HK-2 (cell line): ENCODE data around the gene PLSCR3.

Source experiments
- DNase-seq: peaks from one replicate; pipeline ENCODE4 v3.0.0-alpha.2; 2018; ENCODE audit not compliant: unreplicated experiment

Gene PLSCR3

DNA sequence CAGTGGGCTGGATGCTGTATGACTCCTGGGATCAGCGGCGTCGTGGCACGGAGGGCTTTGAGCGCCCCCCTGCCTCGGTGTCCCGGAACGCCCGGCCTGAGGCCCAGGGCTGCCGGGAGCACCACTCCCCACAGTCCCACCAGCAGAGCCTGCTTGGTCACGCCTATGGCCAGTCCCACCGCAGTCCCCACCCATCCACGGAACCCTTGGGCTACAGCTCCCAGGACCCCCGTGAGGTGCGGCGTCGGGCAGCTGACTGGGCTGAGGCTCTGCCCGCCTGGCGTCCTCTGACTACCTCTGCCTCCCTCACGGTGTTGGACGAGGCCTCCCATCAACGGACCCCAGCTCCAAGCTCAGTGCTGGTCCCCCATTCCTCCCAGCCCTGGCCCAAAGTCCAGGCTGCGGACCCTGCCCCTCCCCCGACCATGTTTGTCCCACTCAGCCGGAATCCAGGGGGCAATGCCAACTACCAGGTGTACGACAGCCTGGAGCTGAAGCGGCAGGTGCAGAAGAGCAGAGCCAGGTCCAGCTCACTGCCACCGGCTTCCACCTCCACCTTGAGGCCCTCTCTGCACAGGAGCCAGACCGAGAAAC lies 32.7 kb upstream of the PLSCR3 start:
- DNase-seq: no peak

- DNase-seq: no peak
These were observed 32.0 kb upstream of the PLSCR3 start for GRCh38 chr17:7426203-7426863.

DNA sequence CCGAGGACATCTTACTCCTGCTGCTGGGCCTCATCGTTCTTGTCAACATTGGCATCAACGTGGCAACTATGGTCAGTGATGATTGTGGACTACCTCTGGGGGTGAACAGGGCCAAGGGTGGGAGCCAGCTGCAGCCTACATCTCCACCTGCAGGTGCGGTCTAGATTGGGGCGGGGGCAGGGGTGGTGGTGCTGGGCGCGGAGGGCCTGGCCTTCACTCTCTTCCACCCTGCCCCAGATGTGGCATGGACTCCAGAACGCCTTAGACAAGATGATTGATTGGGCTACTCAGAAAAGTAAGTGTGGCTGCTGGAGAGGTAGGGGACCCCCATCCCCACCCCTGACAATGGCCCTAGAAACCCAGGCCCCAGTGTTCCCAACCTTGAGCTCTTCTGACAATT lies 31.4 kb upstream of the PLSCR3 start:
- no peak for DNase-seq

GRCh38 chr17:7425316-7425715 lies 31.0 kb upstream of the PLSCR3 start, which contains the start of gene SPEM2:
Gene SPEM2, plus strand, starts transcription at chr17:7425616. Its CDS starts 73 bp downstream, at chr17:7425689.
- no peak for DNase-seq

GRCh38 chr17:7423679-7424078 lies 29.4 kb upstream of the PLSCR3 start:
- DNase-seq: no peak

DNA sequence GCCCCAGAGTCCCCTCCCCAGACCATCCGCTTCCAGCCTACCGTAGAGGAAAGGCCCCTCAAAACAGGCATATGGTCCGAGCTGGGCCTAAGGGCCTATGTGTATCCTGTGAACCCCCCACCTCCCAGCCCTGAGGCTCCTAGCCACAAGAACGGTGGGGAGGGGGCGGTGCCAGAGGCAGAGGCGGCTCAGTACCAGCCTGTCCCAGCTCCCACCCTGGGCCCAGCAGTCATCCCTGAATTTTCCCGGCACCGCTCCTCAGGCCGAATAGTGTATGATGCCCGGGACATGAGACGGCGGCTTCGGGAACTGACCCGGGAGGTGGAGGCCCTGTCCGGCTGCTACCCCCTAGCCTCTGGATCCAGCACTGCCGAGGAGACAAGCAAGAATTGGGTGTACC lies 26.9 kb upstream of the PLSCR3 start:
- no peak for DNase-seq

DNA sequence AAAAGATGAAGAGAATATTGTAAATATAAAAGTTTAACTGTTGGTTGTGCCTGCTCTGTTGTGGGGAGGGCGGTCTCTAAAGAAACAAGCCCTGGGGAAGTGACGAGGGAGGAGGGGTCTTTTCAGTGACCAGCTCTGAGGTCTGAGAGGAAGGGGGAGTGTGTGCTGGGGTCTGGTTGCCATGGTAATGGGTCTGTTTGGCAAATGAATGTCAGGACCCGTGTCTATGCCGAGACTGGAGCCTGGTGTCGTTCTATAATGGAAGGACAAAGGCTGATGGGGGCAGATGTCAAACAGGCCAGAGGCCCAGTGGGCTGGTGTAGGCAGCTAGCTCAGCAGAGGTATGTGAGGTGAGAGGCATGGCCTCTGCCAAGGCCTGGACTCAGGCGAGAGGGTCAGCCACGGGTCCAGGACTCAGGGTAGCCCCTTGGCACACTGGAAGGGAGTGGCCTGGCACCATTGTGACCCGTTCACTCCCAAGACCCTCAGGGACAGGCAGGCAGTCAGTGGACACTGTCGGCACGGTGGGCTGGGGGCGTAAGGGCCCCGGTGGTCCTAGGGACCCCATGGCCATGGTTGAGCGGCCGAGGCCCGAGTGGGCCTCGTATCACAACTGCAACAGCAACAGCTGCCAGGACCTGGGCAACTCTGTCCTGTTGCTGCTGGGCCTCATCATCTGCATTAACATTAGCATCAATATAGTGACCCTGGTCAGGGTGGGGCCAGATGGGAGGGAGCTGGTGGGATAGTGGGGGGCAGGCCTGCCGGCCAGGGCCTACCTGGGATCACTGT lies 25.7 kb upstream of the PLSCR3 start, which contains the start of gene SPEM1:
Gene SPEM1, plus strand, starts transcription at position 506 of the 792 bp plus-strand sequence. Its CDS starts 61 bp downstream, at position 567.
- DNase-seq: no peak

- no peak for DNase-seq
These were observed 24.3 kb upstream of the PLSCR3 start for GRCh38 chr17:7418472-7419152.

- no peak for DNase-seq
These were observed 22.8 kb upstream of the PLSCR3 start for GRCh38 chr17:7417056-7417655.

- DNase-seq: no peak
These were observed 22.0 kb upstream of the PLSCR3 start for GRCh38 chr17:7416323-7416722.

GRCh38 chr17:7415784-7416183 lies 21.5 kb upstream of the PLSCR3 start:
- no peak for DNase-seq

- no peak for DNase-seq
These were observed 20.5 kb upstream of the PLSCR3 start for GRCh38 chr17:7414837-7415236.

GRCh38 chr17:7413346-7413985 lies 19.1 kb upstream of the PLSCR3 start:
- DNase-seq: no peak

DNA sequence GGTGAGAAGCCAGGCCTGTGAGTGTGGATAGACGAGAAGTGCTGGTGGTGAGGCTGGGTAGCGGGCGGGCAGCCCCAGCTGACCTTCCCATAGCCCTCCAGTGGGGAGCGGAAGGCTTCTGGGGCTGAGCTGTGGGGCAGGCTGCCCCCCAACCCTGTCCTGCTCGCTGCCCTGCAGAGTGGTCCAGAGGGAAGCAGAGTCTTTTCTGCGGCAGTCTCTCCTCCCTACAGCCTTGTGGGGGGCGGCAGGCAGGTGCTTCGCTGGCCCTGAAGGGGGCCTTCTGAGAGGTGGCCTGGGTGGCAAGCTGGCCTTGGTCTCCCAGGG lies 17.1 kb upstream of the PLSCR3 start:
- no peak for DNase-seq

DNA sequence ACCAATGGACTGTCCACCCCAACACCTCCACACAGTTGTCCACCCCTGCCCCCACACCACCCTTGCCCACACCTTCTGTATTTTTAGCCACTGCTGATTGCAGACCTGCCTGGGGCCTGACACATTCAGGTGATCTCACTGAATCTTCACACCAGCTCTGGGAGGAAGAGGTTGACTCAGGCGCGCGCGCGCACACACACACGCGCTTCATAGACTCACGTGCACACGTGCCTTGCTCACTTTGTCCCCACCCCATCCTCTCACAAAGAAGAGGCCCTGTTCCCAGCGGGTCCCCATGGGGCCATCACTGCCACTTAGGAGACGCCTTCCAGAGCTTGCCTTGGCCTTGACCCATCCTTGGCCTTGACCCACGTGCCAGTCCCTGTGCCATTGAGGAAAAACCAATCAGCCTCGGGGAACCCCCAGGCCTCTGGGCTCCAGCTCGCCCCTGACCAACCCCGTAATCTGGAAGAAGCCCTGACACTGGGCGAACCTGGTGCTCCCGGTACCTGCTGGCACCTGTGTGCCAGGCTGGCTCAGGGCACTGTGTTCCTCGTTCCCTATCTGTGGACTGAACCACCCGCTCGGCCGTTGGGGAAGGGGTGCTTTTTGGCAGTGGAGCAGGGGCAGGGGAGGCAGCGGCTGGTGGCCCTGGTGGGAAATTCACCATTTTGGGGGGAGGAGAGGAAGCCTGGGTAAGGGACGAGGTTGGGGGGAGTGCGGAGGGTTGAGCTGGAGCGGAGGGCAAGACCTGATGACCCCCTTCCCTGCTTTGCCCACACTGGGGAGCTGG lies 16.5 kb upstream of the PLSCR3 start:
- no peak for DNase-seq

GRCh38 chr17:7409716-7410115 lies 15.4 kb upstream of the PLSCR3 start:
- DNase-seq: no peak

GRCh38 chr17:7408863-7409262 lies 14.5 kb upstream of the PLSCR3 start:
- no peak for DNase-seq

DNA sequence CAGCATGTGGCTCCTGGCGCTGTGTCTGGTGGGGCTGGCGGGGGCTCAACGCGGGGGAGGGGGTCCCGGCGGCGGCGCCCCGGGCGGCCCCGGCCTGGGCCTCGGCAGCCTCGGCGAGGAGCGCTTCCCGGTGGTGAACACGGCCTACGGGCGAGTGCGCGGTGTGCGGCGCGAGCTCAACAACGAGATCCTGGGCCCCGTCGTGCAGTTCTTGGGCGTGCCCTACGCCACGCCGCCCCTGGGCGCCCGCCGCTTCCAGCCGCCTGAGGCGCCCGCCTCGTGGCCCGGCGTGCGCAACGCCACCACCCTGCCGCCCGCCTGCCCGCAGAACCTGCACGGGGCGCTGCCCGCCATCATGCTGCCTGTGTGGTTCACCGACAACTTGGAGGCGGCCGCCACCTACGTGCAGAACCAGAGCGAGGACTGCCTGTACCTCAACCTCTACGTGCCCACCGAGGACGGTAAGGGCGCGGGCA lies 14.0 kb upstream of the PLSCR3 start:
- no peak for DNase-seq

GRCh38 chr17:7407485-7408251 lies 13.3 kb upstream of the PLSCR3 start, which contains the start of gene NLGN2:
Gene NLGN2, plus strand, starts transcription at chr17:7407845. Its CDS starts 411 bp downstream, at chr17:7408256.
- DNase-seq: no peak

- no peak for DNase-seq
These were observed 12.8 kb upstream of the PLSCR3 start for GRCh38 chr17:7407082-7407481.
